Measurements from ENCODE around the gene ABCA13.

Gene ABCA13, protein sequence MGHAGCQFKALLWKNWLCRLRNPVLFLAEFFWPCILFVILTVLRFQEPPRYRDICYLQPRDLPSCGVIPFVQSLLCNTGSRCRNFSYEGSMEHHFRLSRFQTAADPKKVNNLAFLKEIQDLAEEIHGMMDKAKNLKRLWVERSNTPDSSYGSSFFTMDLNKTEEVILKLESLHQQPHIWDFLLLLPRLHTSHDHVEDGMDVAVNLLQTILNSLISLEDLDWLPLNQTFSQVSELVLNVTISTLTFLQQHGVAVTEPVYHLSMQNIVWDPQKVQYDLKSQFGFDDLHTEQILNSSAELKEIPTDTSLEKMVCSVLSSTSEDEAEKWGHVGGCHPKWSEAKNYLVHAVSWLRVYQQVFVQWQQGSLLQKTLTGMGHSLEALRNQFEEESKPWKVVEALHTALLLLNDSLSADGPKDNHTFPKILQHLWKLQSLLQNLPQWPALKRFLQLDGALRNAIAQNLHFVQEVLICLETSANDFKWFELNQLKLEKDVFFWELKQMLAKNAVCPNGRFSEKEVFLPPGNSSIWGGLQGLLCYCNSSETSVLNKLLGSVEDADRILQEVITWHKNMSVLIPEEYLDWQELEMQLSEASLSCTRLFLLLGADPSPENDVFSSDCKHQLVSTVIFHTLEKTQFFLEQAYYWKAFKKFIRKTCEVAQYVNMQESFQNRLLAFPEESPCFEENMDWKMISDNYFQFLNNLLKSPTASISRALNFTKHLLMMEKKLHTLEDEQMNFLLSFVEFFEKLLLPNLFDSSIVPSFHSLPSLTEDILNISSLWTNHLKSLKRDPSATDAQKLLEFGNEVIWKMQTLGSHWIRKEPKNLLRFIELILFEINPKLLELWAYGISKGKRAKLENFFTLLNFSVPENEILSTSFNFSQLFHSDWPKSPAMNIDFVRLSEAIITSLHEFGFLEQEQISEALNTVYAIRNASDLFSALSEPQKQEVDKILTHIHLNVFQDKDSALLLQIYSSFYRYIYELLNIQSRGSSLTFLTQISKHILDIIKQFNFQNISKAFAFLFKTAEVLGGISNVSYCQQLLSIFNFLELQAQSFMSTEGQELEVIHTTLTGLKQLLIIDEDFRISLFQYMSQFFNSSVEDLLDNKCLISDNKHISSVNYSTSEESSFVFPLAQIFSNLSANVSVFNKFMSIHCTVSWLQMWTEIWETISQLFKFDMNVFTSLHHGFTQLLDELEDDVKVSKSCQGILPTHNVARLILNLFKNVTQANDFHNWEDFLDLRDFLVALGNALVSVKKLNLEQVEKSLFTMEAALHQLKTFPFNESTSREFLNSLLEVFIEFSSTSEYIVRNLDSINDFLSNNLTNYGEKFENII (N-terminal part only)

DNA sequence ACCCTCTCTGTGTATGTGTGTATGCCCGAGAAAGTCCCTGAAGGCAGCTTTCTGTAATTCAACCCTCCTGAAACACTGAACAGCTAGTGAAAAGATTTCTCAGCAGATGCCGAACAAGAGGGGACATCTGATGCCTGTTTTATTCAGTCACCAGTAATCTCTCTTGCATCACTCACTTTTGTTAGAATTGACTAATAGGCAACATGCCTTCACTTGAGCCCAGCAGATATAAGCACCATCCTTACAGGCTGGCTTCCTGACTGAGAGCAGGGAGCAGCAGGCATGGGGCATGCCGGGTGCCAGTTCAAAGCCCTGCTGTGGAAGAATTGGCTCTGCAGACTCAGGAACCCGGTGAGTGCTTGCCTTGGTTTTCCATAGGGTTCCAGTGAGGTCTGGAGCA is at the start of gene ABCA13:
TSS of gene ABCA13 (plus strand) at position 257 of the 400 bp plus-strand sequence. CDS start at position 283, 26 bp downstream.
- no peaks in the 10 kb centered on the region for H3K9me3 ChIP-seq (ENCODE audit: control insufficient read depth, insufficient read depth, low read depth, low read length)
- H3K4me3 ChIP-seq (ENCODE audit: low read depth, low read length) = no peak within 1 kb of the TSS
- no peak within 1 kb of the TSS for H3K27ac ChIP-seq (ENCODE audit: extremely low read depth, low read depth, low read length)
- no peaks in the 10 kb centered on the region for H3K36me3 ChIP-seq (ENCODE audit: control insufficient read depth in 2 of 2, insufficient read depth in 1 of 2, low read length in 2 of 2)
- no peaks in the 10 kb centered on the region for H3K4me1 ChIP-seq (ENCODE audit: control insufficient read depth, insufficient read depth, low read length)
- ChIA-PET CTCF (no interaction called here), POLR2A (no interaction called here)
- TF ChIP-seq TCF7L2 (IDR thresholded peaks at IDR 0.05; ENCODE audit: borderline replicate concordance, low read depth, low read length) (no peak), ZNF214 (tag by site-specific recombination; IDR thresholded peaks at IDR 0.05; ENCODE audit: borderline replicate concordance) (no peak), OSR2 (tag by site-specific recombination; IDR thresholded peaks at IDR 0.05) (no peak), ZNF223 (tag by site-specific recombination; IDR thresholded peaks at IDR 0.05) (no peak), ZNF350 (tag by site-specific recombination; IDR thresholded peaks at IDR 0.05) (no peak), WT1 (tag by site-specific recombination; IDR thresholded peaks at IDR 0.05) (no peak), ZNF707 (tag by site-specific recombination; IDR thresholded peaks at IDR 0.05) (no peak), ZFHX2 (tag by site-specific recombination; conservative IDR thresholded peaks at IDR 0.05) (no peak), ZNF24 (tag by site-specific recombination; IDR thresholded peaks at IDR 0.05) (no peak), ZNF529 (tag by site-specific recombination; IDR thresholded peaks at IDR 0.05; ENCODE audit: insufficient replicate concordance) (no peak)
- TF ChIP-seq, protein P1, sequence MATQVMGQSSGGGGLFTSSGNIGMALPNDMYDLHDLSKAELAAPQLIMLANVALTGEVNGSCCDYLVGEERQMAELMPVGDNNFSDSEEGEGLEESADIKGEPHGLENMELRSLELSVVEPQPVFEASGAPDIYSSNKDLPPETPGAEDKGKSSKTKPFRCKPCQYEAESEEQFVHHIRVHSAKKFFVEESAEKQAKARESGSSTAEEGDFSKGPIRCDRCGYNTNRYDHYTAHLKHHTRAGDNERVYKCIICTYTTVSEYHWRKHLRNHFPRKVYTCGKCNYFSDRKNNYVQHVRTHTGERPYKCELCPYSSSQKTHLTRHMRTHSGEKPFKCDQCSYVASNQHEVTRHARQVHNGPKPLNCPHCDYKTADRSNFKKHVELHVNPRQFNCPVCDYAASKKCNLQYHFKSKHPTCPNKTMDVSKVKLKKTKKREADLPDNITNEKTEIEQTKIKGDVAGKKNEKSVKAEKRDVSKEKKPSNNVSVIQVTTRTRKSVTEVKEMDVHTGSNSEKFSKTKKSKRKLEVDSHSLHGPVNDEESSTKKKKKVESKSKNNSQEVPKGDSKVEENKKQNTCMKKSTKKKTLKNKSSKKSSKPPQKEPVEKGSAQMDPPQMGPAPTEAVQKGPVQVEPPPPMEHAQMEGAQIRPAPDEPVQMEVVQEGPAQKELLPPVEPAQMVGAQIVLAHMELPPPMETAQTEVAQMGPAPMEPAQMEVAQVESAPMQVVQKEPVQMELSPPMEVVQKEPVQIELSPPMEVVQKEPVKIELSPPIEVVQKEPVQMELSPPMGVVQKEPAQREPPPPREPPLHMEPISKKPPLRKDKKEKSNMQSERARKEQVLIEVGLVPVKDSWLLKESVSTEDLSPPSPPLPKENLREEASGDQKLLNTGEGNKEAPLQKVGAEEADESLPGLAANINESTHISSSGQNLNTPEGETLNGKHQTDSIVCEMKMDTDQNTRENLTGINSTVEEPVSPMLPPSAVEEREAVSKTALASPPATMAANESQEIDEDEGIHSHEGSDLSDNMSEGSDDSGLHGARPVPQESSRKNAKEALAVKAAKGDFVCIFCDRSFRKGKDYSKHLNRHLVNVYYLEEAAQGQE (tag by site-specific recombination; IDR thresholded peaks at IDR 0.05) = no peak
- TF ChIP-seq, protein P2, sequence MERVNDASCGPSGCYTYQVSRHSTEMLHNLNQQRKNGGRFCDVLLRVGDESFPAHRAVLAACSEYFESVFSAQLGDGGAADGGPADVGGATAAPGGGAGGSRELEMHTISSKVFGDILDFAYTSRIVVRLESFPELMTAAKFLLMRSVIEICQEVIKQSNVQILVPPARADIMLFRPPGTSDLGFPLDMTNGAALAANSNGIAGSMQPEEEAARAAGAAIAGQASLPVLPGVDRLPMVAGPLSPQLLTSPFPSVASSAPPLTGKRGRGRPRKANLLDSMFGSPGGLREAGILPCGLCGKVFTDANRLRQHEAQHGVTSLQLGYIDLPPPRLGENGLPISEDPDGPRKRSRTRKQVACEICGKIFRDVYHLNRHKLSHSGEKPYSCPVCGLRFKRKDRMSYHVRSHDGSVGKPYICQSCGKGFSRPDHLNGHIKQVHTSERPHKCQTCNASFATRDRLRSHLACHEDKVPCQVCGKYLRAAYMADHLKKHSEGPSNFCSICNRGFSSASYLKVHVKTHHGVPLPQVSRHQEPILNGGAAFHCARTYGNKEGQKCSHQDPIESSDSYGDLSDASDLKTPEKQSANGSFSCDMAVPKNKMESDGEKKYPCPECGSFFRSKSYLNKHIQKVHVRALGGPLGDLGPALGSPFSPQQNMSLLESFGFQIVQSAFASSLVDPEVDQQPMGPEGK (tag by site-specific recombination; IDR thresholded peaks at IDR 0.05) = no peak
- TF ChIP-seq, protein P3, sequence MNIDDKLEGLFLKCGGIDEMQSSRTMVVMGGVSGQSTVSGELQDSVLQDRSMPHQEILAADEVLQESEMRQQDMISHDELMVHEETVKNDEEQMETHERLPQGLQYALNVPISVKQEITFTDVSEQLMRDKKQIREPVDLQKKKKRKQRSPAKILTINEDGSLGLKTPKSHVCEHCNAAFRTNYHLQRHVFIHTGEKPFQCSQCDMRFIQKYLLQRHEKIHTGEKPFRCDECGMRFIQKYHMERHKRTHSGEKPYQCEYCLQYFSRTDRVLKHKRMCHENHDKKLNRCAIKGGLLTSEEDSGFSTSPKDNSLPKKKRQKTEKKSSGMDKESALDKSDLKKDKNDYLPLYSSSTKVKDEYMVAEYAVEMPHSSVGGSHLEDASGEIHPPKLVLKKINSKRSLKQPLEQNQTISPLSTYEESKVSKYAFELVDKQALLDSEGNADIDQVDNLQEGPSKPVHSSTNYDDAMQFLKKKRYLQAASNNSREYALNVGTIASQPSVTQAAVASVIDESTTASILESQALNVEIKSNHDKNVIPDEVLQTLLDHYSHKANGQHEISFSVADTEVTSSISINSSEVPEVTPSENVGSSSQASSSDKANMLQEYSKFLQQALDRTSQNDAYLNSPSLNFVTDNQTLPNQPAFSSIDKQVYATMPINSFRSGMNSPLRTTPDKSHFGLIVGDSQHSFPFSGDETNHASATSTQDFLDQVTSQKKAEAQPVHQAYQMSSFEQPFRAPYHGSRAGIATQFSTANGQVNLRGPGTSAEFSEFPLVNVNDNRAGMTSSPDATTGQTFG (tag by site-specific recombination; IDR thresholded peaks at IDR 0.05; ENCODE audit: borderline replicate concordance) = no peak
